OCI-LY1 (cell line): Measurements from ENCODE around the gene P2RY14.

Experiments used
- CTCF ChIP-seq: fragments of 200-600 bp; sonication (generic), shearing (Covaris generic); IDR thresholded peaks from 2 replicates; pipeline ENCODE4 v1.5.1; 2017; ENCODE audit warnings: mild to moderate bottlenecking, antibody characterized with exemption, low read length, moderate library complexity, mixed read lengths
- EZH2 ChIP-seq: fragments of 200-600 bp; sonication (generic), shearing (Covaris generic); IDR thresholded peaks from 2 replicates; pipeline ENCODE4 v1.8.0; 2017; ENCODE audit warnings: borderline replicate concordance, mixed run types, mild to moderate bottlenecking, antibody characterized with exemption, low read length, moderate library complexity, mixed read lengths

GRCh38 chr3:151168269-151169094 is 109.9 kb downstream of the P2RY14 start:
- TF ChIP-seq CTCF (peak; percentile 99), EZH2 (no peak)
